ENCODE data around the gene YJEFN3.

The YJEFN3 gene

DNA sequence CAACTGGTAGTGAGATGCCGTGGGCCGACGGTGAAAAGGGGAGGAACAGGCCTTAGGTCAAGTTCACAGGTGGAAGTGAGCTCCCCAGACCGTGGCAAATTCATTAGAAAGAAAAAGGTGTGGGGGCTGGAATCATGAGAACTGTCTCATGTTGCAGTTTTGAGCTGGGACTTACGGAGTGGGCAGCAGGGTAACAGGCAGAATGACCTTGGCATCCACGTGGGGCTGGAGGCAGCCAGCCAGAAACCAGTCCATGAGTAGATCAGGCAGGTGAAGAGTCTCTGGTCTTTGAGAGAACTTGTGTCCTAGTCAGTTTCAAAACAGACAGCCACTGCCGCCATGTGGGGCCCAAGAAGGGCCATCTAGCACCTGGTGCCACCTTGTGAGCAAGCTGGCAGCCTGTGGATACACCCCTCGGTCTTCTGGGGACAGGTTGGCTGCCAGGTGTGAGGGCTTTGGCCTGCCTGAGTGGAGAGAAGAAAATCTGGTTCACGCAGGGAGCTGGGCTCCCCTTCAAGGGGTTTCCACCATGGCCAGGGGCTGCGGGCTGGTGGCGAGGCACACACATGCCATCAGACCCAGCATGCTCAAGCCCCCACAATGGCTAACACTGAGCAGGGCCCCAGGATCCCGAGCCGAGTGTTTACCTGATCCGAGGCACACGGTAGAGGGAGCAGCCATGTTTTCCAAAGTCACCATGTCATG lies 37.2 kb upstream of the YJEFN3 start:
- no peak for DNase-seq (ENCODE audit: low read depth)
- no peak overlapping the region for H3K4me3 ChIP-seq (replicated peaks; ENCODE audit: low read depth, low read length)
- TF ChIP-seq, protein P1, sequence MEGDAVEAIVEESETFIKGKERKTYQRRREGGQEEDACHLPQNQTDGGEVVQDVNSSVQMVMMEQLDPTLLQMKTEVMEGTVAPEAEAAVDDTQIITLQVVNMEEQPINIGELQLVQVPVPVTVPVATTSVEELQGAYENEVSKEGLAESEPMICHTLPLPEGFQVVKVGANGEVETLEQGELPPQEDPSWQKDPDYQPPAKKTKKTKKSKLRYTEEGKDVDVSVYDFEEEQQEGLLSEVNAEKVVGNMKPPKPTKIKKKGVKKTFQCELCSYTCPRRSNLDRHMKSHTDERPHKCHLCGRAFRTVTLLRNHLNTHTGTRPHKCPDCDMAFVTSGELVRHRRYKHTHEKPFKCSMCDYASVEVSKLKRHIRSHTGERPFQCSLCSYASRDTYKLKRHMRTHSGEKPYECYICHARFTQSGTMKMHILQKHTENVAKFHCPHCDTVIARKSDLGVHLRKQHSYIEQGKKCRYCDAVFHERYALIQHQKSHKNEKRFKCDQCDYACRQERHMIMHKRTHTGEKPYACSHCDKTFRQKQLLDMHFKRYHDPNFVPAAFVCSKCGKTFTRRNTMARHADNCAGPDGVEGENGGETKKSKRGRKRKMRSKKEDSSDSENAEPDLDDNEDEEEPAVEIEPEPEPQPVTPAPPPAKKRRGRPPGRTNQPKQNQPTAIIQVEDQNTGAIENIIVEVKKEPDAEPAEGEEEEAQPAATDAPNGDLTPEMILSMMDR (IDR thresholded peaks at IDR 0.05; ENCODE audit: low read length, missing control alignments): no peak

DNA sequence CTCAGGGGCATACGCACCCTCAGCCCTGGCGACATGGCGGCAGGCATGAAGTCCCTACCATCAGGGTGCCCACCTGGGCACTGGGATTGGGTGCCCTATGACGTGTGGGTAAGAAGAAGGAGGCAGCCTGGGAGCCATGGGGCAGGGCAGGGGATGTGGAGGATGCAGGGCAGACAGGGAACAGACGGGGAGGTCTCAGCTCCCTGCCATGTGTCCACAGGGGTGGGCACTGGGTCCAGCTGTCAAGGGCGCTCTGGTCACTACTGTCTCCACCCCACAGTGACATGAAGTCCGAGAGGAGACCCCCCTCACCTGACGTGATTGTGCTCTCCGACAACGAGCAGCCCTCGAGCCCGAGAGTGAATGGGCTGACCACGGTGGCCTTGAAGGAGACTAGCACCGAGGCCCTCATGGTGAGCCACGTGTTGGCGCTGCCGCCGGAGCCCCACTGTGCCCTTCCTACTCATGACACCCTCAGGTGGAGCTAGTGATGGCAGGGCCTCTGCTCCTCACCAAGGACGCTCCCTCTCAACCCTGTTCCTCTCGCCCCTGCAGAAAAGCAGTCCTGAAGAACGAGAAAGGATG lies 36.6 kb upstream of the YJEFN3 start:
- TF ChIP-seq, protein P1 (IDR thresholded peaks at IDR 0.05; ENCODE audit: low read length, missing control alignments): no peak
- H3K4me3 ChIP-seq (replicated peaks; ENCODE audit: low read depth, low read length): no peak overlapping the region
- DNase-seq (ENCODE audit: low read depth): no peak

DNA sequence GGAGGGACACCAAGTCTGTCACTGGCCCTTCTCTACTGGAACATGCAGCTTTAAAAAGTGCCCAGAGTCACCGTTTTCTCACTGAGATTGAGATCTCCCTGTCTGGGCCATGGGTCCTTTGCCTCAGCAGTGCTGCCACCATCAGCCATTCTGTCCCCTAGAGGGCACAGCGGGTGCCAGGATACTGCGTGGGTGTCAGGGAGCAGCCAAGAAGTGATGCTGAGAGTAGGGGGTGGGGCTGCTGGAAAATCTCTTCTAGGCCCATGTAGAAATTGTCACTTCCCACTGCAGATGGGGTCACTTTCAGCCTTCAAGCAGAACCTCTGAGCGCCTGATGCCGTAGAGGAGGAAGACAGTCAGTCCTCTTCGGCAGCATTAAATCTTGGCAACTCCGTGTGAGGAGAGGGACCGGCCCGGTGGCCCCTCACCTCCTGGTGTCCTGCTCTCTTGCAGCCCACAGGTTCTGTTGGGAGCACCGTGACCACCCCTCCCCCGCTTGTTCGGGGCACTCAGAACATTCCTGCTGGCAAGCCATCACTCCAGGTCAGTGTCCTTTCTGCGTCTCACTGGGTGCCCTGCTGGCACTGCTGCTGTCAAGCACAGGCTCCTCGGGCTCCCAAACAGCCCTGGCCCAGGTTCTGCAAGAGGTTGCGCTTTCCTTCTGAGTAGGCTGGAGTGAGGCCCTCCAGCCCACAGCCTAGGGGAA lies 34.7 kb upstream of the YJEFN3 start:
- no peak for DNase-seq (ENCODE audit: low read depth)
- TF ChIP-seq, protein P1 (IDR thresholded peaks at IDR 0.05; ENCODE audit: low read length, missing control alignments): no peak
- no peak overlapping the region for H3K4me3 ChIP-seq (replicated peaks; ENCODE audit: low read depth, low read length)

DNA sequence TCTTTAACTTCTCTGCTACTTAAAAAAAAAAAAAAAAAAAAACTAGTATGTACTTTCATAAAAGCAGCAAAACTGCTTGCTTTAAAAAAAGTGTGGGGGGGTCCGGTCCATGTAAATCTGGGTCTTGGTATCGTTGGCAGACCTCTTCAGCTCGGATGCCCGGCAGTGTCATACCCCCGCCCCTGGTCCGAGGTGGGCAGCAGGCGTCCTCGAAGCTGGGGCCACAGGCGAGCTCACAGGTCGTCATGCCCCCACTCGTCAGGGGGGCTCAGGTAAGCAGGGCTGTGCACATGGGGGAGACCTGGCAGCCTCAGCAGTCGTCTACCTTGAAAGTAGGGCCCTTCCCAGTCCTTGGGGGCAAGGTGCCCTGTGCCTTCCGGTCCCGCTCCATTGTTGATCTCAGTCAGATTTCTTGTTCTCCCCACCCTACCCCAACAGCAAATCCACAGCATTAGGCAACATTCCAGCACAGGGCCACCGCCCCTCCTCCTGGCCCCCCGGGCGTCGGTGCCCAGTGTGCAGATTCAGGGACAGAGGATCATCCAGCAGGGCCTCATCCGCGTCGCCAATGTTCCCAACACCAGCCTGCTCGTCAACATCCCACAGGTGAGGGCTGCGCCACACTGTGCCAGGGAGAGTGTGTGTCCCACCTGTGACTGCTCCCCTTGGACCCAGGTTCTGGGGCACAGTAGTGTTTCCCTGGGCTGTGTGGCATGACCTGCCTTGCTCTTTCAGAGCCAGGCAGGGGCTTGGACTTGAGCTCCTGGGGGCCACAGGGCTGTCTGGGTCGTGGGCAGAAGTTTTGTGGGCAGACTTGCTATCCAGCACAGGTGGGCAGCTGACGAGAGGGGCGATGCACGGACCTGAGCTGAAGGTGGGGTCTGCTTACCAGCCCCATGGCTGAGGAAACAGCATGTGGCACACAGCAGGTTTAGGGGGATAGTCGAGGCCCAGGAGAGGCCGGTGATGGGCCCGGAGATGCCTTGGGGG lies 32.8 kb upstream of the YJEFN3 start:
- no peak overlapping the region for H3K4me3 ChIP-seq (replicated peaks; ENCODE audit: low read depth, low read length)
- TF ChIP-seq, protein P1 (IDR thresholded peaks at IDR 0.05; ENCODE audit: low read length, missing control alignments): no peak
- DNase-seq (ENCODE audit: low read depth): no peak

DNA sequence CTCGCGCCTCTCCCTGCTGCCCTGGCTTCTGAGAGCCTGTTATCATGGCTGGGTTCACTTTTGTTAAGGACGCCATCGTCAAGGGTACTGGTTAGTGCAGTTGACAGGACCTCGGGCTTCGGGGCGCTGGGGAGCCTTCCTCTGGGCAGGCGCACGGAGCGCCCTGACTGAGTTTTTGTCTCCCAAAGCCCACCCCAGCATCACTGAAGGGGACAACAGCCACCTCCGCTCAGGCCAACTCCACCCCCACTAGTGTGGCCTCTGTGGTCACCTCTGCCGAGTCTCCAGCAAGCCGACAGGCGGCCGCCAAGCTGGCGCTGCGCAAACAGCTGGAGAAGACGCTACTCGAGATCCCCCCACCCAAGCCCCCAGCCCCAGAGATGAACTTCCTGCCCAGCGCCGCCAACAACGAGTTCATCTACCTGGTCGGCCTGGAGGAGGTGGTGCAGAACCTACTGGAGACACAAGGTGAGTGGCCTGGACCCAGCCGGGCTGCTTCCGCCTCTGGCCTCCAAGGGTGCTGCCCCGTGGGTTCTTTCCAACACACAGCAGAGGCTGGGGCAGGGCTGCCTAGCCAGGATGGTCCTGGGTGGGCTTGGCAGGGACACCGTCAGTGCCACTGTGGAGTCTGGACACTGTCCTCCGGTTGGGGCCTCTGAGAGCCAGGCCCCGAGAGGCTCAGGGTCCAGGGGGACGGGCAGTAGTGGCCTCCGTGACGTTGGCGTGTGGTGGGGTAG lies 30.3 kb upstream of the YJEFN3 start:
- DNase-seq (ENCODE audit: low read depth): no peak
- no peak overlapping the region for H3K4me3 ChIP-seq (replicated peaks; ENCODE audit: low read depth, low read length)
- TF ChIP-seq, protein P1 (IDR thresholded peaks at IDR 0.05; ENCODE audit: low read length, missing control alignments): no peak
